NCI-H510A treated with DMSO at 0.1 percent for 48 hours (cell line): ENCODE measurements around the gene SEC31A.
"Not testable (repeated sequence)": the region's sequence is repeated elsewhere in the genome, so short reads cannot be mapped to it uniquely, and the experiment has no call there.

Experiments
- DNase-seq: peaks from one replicate; lab custom pipeline; 2025; lab: John Stamatoyannopoulos, UW

SEC31A gene

GRCh38 chr4:82896755-82897154, 5.8 kb upstream of the SEC31A start:
- no peak for DNase-seq

- DNase-seq: no peak
These were observed 3.0 kb upstream of the SEC31A start for GRCh38 chr4:82893942-82894341.

- no peak for DNase-seq
These were observed 1.5 kb upstream of the SEC31A start for GRCh38 chr4:82892467-82892802.

- peak; percentile 64 for DNase-seq
These were observed 934 bp upstream of the SEC31A start for GRCh38 chr4:82891707-82892466.

- no peak for DNase-seq
These were observed 439 bp downstream of the SEC31A start for GRCh38 chr4:82890528-82890900.

GRCh38 chr4:82889287-82889686, 1.7 kb downstream of the SEC31A start:
- DNase-seq: no peak

- DNase-seq: no peak
These were observed 4.6 kb downstream of the SEC31A start for GRCh38 chr4:82886147-82886942.

GRCh38 chr4:82885410-82885809, 5.5 kb downstream of the SEC31A start:
- no peak for DNase-seq

GRCh38 chr4:82868572-82868971, 22.4 kb downstream of the SEC31A start:
- no peak for DNase-seq

- DNase-seq: no peak
These were observed 24.1 kb downstream of the SEC31A start for GRCh38 chr4:82866706-82867385.

GRCh38 chr4:82866033-82866432, 24.9 kb downstream of the SEC31A start:
- DNase-seq: not testable (repeated sequence)

- no peak for DNase-seq
These were observed 25.4 kb downstream of the SEC31A start for GRCh38 chr4:82865592-82865991.

- no peak for DNase-seq
These were observed 26.5 kb downstream of the SEC31A start for GRCh38 chr4:82864336-82864979.

GRCh38 chr4:82861529-82861928, 29.4 kb downstream of the SEC31A start:
- no peak for DNase-seq

- not testable (repeated sequence) for DNase-seq
These were observed 30.5 kb downstream of the SEC31A start for GRCh38 chr4:82860487-82860886.

GRCh38 chr4:82852751-82853285, 38.1 kb downstream of the SEC31A start:
- no peak for DNase-seq

GRCh38 chr4:82851885-82852750, 38.8 kb downstream of the SEC31A start:
- peak; percentile 17 for DNase-seq

GRCh38 chr4:82851318-82851717, 39.6 kb downstream of the SEC31A start:
- no peak for DNase-seq

- no peak for DNase-seq
These were observed 40.3 kb downstream of the SEC31A start for GRCh38 chr4:82850684-82851083.

- no peak for DNase-seq
These were observed 42.2 kb downstream of the SEC31A start for GRCh38 chr4:82848706-82849105.

- DNase-seq: no peak
These were observed 48.4 kb downstream of the SEC31A start for GRCh38 chr4:82842593-82842992.
